ENCODE results near the gene TMED5.

GRCh38 chr1:93186667-93187066, 6.5 kb upstream of the TMED5 start:
- TF ChIP-seq PKNOX1 (IDR thresholded peaks at IDR 0.05) (no peak), L3MBTL2 (conservative IDR thresholded peaks at IDR 0.05) (no peak), LEF1 (IDR thresholded peaks at IDR 0.05; ENCODE audit: borderline replicate concordance) (no peak), NFRKB (IDR thresholded peaks at IDR 0.05) (no peak), SP1 (IDR thresholded peaks at IDR 0.05) (no peak), TARDBP (IDR thresholded peaks at IDR 0.05) (no peak)
